Osteocyte (in vitro differentiated cells): ENCODE data around the gene OOSP4A. TPM values are rescaled to one million over a fixed set of nuclear protein-coding genes. Genes with fewer than 3 reads are reported as not detected.

Source experiments
- DNase-seq: peaks from one replicate; pipeline ENCODE4 v3.0.0; 2021; ENCODE audit warnings: mixed read lengths; ENCODE audit not compliant: unreplicated experiment; ENCODE audit errors: extremely low spot score
- H3K27ac Mint-ChIP-seq: one replicate; pipeline ENCODE4 v1.8.0; 2021; ENCODE audit warnings: mild to moderate bottlenecking, mixed read lengths; ENCODE audit not compliant: unreplicated experiment
- H3K27me3 Mint-ChIP-seq: one replicate; pipeline ENCODE4 v1.8.0; 2021; ENCODE audit warnings: mixed read lengths; ENCODE audit not compliant: unreplicated experiment
- H3K36me3 Mint-ChIP-seq: one replicate; pipeline ENCODE4 v1.8.0; 2021; ENCODE audit warnings: mixed read lengths; ENCODE audit not compliant: unreplicated experiment
- H3K4me1 Mint-ChIP-seq: one replicate; pipeline ENCODE4 v1.8.0; 2021; ENCODE audit warnings: mixed read lengths; ENCODE audit not compliant: unreplicated experiment
- H3K4me3 Mint-ChIP-seq: one replicate; pipeline ENCODE4 v1.8.0; 2021; ENCODE audit warnings: mild to moderate bottlenecking, moderate library complexity, mixed read lengths; ENCODE audit not compliant: unreplicated experiment
- H3K9me3 Mint-ChIP-seq: one replicate; pipeline ENCODE4 v1.8.0; 2021; ENCODE audit warnings: mixed read lengths; ENCODE audit not compliant: unreplicated experiment
- total RNA-seq: library from RNA; stranded (reverse); gene quantifications from 2 replicates; pipeline ENCODE4 v1.2.1, GENCODE V29; 2021
- TF ChIP-seq, protein P1 (sequence below): fragments of 200-600 bp; sonication (generic); IDR thresholded peaks from 2 replicates; pipeline ENCODE4 v1.5.0; 2021; ENCODE audit warnings: antibody characterized with exemption, mild to moderate bottlenecking, moderate library complexity

The OOSP4A gene
- total RNA-seq, 1 donor from 2014 or later: not detected

DNA sequence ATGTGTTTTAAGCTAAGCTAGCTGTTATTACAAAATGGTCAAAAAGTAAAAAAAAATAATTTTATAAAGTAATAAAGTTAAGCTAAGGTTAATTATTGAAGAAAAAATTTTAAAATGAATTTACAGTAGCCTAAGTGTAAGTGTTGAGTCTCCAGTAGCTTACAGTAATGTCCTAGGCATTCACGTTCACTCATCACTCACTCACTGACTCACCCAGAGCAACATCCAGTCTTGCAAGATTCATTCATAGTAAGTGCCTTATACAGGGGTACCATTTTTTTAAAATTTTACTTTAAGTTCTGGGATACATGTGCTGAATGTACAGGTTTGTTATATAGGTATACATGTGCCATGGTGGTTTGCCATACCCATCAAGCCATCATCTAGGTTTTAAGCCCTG is 41.5 kb downstream of the OOSP4A start:
- Mint-ChIP-seq H3K4me3 (no peak overlapping the region), H3K4me1 (no peaks in the 10 kb centered on the region), H3K36me3 (no peaks in the 10 kb centered on the region), H3K27ac (no peak overlapping the region), H3K27me3 (peaks cover 3% of the 10 kb centered on the region), H3K9me3 (no peaks in the 10 kb centered on the region)
- DNase-seq: no peak
- TF ChIP-seq, protein P1, sequence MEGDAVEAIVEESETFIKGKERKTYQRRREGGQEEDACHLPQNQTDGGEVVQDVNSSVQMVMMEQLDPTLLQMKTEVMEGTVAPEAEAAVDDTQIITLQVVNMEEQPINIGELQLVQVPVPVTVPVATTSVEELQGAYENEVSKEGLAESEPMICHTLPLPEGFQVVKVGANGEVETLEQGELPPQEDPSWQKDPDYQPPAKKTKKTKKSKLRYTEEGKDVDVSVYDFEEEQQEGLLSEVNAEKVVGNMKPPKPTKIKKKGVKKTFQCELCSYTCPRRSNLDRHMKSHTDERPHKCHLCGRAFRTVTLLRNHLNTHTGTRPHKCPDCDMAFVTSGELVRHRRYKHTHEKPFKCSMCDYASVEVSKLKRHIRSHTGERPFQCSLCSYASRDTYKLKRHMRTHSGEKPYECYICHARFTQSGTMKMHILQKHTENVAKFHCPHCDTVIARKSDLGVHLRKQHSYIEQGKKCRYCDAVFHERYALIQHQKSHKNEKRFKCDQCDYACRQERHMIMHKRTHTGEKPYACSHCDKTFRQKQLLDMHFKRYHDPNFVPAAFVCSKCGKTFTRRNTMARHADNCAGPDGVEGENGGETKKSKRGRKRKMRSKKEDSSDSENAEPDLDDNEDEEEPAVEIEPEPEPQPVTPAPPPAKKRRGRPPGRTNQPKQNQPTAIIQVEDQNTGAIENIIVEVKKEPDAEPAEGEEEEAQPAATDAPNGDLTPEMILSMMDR: no peak

DNA sequence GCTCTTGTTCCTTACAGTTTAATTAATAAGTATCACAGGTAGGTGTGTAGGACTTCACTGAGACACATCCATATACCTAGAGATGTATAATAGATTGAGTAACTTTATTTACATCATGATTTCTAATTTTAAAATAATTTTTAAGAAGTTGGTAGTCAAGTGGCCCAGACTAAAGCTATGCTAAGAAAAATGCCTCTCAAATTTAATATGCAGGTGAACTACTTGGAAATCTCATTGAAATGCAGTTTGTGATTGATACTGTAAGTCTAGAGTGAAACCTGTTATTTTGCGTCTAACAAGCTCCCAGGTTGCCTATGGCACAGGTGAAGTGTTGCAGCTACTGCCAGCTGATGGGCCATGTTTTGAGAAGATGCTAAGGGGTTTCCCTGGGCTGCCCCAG is 53.0 kb downstream of the OOSP4A start, which contains the start of gene OOSP4B:
TSS of gene OOSP4B (plus strand) at position 301 of the 400 bp plus-strand sequence.
- Mint-ChIP-seq H3K36me3 (no peaks in the 10 kb centered on the region), H3K27ac (no peak within 1 kb of the TSS), H3K4me3 (no peak within 1 kb of the TSS), H3K9me3 (peaks cover 10% of the 10 kb centered on the region), H3K4me1 (no peaks in the 10 kb centered on the region), H3K27me3 (no peaks in the 10 kb centered on the region)
- DNase-seq: no peak
- TF ChIP-seq, protein P1: no peak

- Mint-ChIP-seq H3K9me3 (peaks cover 10% of the 10 kb centered on the region), H3K4me1 (no peaks in the 10 kb centered on the region), H3K27ac (no peak overlapping the region), H3K36me3 (no peaks in the 10 kb centered on the region), H3K4me3 (no peak overlapping the region), H3K27me3 (no peaks in the 10 kb centered on the region)
- no peak for DNase-seq
- TF ChIP-seq, protein P1: no peak
These were observed 54.2 kb downstream of the OOSP4A start for GRCh38 chr11:60018058-60018457.

Other genes starting within 250 kb of the OOSP4A start
- gene STX3, start 208.7 kb upstream of the OOSP4A start, total RNA-seq: 16.5 and 17.8 TPM in 2 replicates
- 36.5 and 42.0 TPM in 2 replicates for gene MRPL16, start 153.3 kb upstream of the OOSP4A start, total RNA-seq
- gene CBLIF, start 118.5 kb upstream of the OOSP4A start, total RNA-seq: not detected in 2 replicates
- gene TCN1, start 97.5 kb upstream of the OOSP4A start, total RNA-seq: not detected in 2 replicates
- gene OOSP3, start 85.3 kb upstream of the OOSP4A start, total RNA-seq: not detected in 2 replicates
- gene OOSP1, start 25.6 kb upstream of the OOSP4A start, total RNA-seq: not detected in 2 replicates
- not detected in 2 replicates for gene OOSP4B, start 53.1 kb downstream of the OOSP4A start, total RNA-seq
- gene OOSP2, start 76.4 kb downstream of the OOSP4A start, total RNA-seq: not detected in 2 replicates
- not detected in 2 replicates for gene MS4A3, start 92.6 kb downstream of the OOSP4A start, total RNA-seq
- not detected in 2 replicates for gene MS4A2, start 124.6 kb downstream of the OOSP4A start, total RNA-seq
- gene MS4A6A, start 219.1 kb downstream of the OOSP4A start, total RNA-seq: not detected in 2 replicates